Peyer's patch (tissue), 4 donors: ENCODE data around the gene HDAC9. TPM values are rescaled to one million over a fixed set of nuclear protein-coding genes. Genes with fewer than 3 reads are reported as not detected.

Experiments used
- DNase-seq, 3 donors: peaks; one replicate each; pipeline ENCODE4 v3.0.0-alpha.2; 2017 to 2019
- H3K27ac ChIP-seq, 4 donors: fragments of 200-600 bp; sonication (generic); one replicate each; pipeline ENCODE4 v1.5.1; 2016 to 2019
- H3K27me3 ChIP-seq, 2 donors: fragments of 200-600 bp; sonication (generic); one replicate each; pipeline ENCODE4 v1.5.1; 2019
- H3K36me3 ChIP-seq, 3 donors: fragments of 200-600 bp; sonication (generic); one replicate each; pipeline ENCODE4 v1.5.1; 2016 to 2019
- H3K4me1 ChIP-seq, 4 donors: fragments of 200-600 bp; sonication (generic); one replicate each; pipeline ENCODE4 v1.5.1; 2016 to 2019
- H3K4me3 ChIP-seq, 4 donors: fragments of 200-600 bp; sonication (generic); 1 replicate in 3 of 4; 2 replicates in 1 of 4; pipeline ENCODE4 v1.5.1; 2016 to 2019; ENCODE audit warnings: mild to moderate bottlenecking in 1 of 4
- H3K9me3 ChIP-seq, 4 donors: fragments of 200-600 bp; sonication (generic); one replicate each; pipeline ENCODE4 v1.5.1; 2016 to 2019; ENCODE audit warnings: mild to moderate bottlenecking in 1 of 4
- CTCF ChIP-seq, 6 experiments: fragments of 450-650 bp in 4 of 6; fragments of 200-600 bp in 2 of 6; sonication (generic) in 1 of 6; IDR thresholded peaks; one replicate each; pipeline ENCODE4 v1.5.1; 2017 to 2019; ENCODE audit warnings: antibody characterized with exemption in 6 of 6, mild to moderate bottlenecking in 3 of 6, moderate library complexity in 1 of 6
- POLR2A ChIP-seq, 2 donors: fragments of 450-650 bp; IDR thresholded peaks; one replicate each; pipeline ENCODE4 v1.5.1; 2017; ENCODE audit warnings: antibody characterized with exemption in 2 of 2, mild to moderate bottlenecking in 2 of 2, moderate library complexity in 2 of 2
- total RNA-seq, 4 donors: library from RNA; depleted of rRNA; stranded (reverse); fragments of >200 nt; gene quantifications; one replicate each; pipeline ENCODE4 v1.1.0, GENCODE V29; 2016

HDAC9 gene
- total RNA-seq, 4 donors from 2014 or later = 0.88 to 75.9 (median 4.4) TPM

- no peaks in the 10 kb centered on the region for H3K27me3 ChIP-seq
- TF ChIP-seq CTCF (IDR thresholded peaks at IDR 0.05) (no peak), POLR2A (IDR thresholded peaks at IDR 0.05) (no peak)
- H3K36me3 ChIP-seq = no peaks in the 10 kb centered on the region
- no peak overlapping the region for H3K27ac ChIP-seq
- DNase-seq = no peak
- H3K4me3 ChIP-seq = no peak overlapping the region
- H3K4me1 ChIP-seq = no peaks in the 10 kb centered on the region
- H3K9me3 ChIP-seq = no peaks in the 10 kb centered on the region
Measured at GRCh38 chr7:18900236-18900635, 404.7 kb downstream of the HDAC9 start.

GRCh38 chr7:18900803-18901202 is 405.3 kb downstream of the HDAC9 start:
- no peak for DNase-seq
- Histone ChIP-seq H3K4me1 (no peaks in the 10 kb centered on the region), H3K4me3 (no peak overlapping the region), H3K36me3 (no peaks in the 10 kb centered on the region), H3K9me3 (no peaks in the 10 kb centered on the region), H3K27ac (no peak overlapping the region), H3K27me3 (no peaks in the 10 kb centered on the region)
- TF ChIP-seq POLR2A (IDR thresholded peaks at IDR 0.05) (no peak), CTCF (IDR thresholded peaks at IDR 0.05) (no peak)

GRCh38 chr7:18901351-18901750 is 405.8 kb downstream of the HDAC9 start:
- TF ChIP-seq CTCF (IDR thresholded peaks at IDR 0.05) (no peak), POLR2A (IDR thresholded peaks at IDR 0.05) (no peak)
- Histone ChIP-seq H3K36me3 (no peaks in the 10 kb centered on the region), H3K4me1 (no peaks in the 10 kb centered on the region), H3K4me3 (no peak overlapping the region), H3K27me3 (no peaks in the 10 kb centered on the region), H3K27ac (no peak overlapping the region), H3K9me3 (no peaks in the 10 kb centered on the region)
- no peak for DNase-seq

- no peak overlapping the region for H3K4me3 ChIP-seq
- no peak overlapping the region for H3K27ac ChIP-seq
- H3K4me1 ChIP-seq = no peaks in the 10 kb centered on the region
- no peak for TF ChIP-seq CTCF (IDR thresholded peaks at IDR 0.05)
- TF ChIP-seq POLR2A (IDR thresholded peaks at IDR 0.05) = no peak
- DNase-seq = no peak
- H3K9me3 ChIP-seq = no peaks in the 10 kb centered on the region
- H3K36me3 ChIP-seq = no peaks in the 10 kb centered on the region
- H3K27me3 ChIP-seq = no peaks in the 10 kb centered on the region
Measured at GRCh38 chr7:18901982-18902421, 406.5 kb downstream of the HDAC9 start.

- H3K4me3 ChIP-seq = no peak overlapping the region
- DNase-seq = no peak
- no peak for TF ChIP-seq CTCF (IDR thresholded peaks at IDR 0.05)
- no peak for TF ChIP-seq POLR2A (IDR thresholded peaks at IDR 0.05)
Measured at GRCh38 chr7:18902892-18903291, 407.3 kb downstream of the HDAC9 start.

GRCh38 chr7:18903695-18904094 is 408.1 kb downstream of the HDAC9 start:
- H3K4me3 ChIP-seq = no peak overlapping the region
- no peak for TF ChIP-seq POLR2A (IDR thresholded peaks at IDR 0.05)
- TF ChIP-seq CTCF (IDR thresholded peaks at IDR 0.05) = no peak
- DNase-seq = no peak
- H3K27ac ChIP-seq = no peak overlapping the region
- no peaks in the 10 kb centered on the region for H3K27me3 ChIP-seq
- H3K9me3 ChIP-seq = no peaks in the 10 kb centered on the region
- no peaks in the 10 kb centered on the region for H3K4me1 ChIP-seq
- H3K36me3 ChIP-seq = no peaks in the 10 kb centered on the region

More at GRCh38 chr7:18902892-18903291, 407.3 kb downstream of the HDAC9 start:
- Histone ChIP-seq H3K36me3 (no peaks in the 10 kb centered on the region), H3K4me1 (no peaks in the 10 kb centered on the region), H3K27me3 (no peaks in the 10 kb centered on the region), H3K9me3 (no peaks in the 10 kb centered on the region), H3K27ac (no peak overlapping the region)
